NCI-H1105 treated with DMSO at 0.1 percent for 48 hours (cell line): ENCODE results near the gene SLC36A1.

ENCODE experiments used
- DNase-seq: peaks from one replicate; lab custom pipeline; 2025; lab: John Stamatoyannopoulos, UW

Gene SLC36A1

DNA sequence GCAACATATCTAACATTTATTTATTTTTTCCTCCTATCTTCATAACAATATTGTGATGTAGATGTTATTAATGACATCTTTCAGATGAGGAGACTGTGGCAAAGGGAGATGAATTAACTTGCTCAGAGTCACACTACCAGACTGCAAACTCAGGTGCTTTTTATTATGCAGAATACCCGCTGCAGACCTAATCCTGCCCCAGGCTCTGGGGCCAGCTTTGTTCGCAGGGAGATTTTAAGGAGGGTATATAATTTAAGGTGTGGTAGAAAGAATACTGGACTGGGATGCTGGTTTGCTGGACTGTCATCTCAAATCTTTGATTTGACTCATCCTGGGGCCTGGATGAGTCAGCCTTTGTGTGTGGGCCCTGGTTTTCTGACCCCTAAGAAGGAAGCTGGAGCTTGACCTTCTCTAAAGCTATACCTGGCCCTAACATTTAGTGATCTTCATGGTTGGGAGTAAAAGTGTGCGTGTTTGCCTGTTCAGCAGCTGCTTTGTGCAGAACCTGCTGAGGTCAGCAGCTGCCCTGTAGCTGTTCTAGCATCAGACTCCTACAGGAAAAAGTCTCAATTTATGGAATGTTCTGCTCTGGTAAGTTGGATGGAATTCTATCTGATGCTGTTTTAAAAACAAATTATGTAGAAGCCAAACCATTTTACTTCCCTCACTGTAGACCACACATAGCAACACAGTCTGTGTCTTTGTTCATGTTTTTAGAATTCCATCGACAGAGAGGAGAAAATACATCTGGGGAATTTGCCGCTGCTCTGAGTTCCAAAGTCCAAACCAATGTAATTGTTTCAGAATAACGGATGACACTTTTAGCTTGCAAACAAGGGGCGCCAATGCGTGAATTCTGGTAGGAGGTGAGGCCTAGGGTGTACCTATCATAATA, 4.5 kb downstream of the SLC36A1 start:
- no peak for DNase-seq

DNA sequence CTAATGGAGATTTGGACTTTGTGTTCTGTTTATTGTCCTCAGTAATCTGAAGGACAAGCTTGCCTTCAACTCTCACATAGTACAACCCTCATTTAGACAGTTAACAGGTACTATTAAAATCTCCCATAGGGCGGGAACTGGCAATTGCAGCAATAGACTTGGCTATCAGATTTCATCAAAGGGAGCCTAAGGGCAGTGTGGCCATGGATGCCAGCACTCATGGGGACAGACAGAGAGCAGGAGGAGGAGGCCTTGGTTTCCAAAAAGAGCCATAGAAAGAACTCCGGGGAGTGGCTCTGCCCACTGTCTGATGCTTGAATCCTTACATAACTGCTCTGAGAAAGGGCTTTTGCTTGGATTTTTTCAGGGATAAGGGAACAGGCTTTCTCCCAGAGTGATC, 6.8 kb downstream of the SLC36A1 start:
- no peak for DNase-seq

DNA sequence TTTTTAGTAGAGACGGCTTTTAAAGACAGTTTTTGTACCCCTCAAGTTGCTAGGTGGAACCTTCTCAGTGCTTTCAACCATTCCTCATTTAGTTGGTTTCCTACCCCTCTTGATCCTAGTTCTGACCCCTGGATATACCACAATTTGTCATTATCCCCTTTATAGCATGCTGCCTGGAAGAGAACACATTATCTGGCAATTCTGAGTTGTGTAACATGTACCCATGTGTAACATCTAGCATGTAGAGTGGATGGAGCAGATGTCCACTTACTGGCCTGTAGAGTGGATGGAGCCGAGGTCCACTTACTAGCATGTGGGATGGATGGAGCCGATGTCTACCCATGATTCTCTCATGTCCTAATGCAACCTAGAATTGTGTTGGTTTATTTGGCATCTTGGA, 7.5 kb downstream of the SLC36A1 start:
- DNase-seq = no peak

DNA sequence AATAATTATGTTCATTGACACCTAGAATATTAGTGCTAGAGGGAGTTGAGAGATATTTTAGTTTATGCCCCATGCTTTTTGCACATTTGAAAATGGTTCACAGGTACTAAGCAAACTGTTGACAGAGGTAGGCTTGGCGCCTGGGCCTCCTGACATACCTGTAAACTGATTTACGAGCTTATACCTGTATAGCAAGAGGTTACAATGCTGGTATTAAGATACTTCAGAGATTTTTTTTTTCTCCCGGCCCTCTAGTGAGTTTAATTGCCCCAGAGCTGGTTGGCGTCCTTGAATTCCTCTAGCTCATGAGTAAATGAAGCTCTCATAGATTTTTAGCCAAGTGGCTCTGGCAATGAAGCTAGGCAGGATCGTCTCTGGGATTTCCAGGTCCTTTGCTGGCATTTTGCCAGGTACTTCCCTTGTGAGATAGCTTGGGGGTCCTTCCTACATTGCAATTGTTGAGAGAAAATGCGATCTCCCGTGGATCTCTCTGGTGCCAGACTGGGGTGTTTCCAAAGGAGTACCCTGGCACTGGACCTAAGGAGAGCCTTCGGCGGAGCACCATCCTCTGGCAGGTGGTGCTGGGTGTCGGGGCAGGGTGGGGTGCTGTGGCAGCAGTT, 9.0 kb downstream of the SLC36A1 start:
- DNase-seq = no peak

DNA sequence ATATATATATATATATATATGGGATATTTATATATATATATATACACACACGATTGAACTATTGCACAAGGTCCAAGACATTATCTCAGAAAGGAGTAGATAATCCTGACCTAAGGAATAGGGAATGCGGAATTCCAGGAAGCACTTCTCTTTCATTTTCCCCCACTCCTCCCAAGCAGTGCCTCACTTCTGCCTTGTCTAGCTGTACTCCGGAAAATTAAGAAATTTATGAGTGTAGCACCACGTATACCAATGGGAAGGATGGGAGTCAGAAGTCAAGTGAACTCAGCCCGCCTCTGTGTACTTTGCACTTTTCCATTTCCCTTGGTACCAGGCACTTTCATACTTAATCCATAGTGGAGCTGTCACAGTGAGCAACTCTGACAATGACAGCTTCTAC, 10.9 kb downstream of the SLC36A1 start:
- no peak for DNase-seq

DNA sequence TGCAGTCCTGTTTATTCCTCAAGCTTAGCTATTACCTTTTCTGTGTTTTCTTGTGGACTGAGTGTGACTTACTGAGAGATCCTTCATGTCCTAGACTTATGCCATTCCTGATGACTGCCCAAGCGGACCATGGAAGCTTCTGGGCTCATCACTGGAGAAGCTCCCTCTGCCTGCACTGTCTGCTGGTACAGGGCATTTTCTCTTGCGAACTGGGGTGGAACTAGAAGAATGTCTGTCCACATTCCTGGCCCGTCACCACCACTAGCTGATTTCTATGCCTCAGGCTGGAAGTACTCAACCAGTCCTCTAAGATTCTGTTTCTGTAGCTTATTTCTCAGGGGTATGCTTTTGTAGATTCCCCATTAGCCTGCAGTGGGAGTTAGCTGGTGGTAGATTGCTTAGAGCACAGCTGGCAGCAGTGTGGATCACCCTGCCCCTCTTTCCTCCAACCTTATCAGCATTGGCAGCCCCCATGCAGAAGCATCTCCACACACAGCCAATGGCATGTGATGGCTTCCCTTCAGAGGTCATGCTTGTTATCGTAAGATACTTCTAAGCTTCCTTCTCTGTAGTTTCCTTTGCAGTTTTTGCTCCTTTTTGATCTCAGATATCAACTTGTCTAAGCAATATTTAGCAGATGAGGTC, 12.4 kb downstream of the SLC36A1 start:
- no peak for DNase-seq

DNA sequence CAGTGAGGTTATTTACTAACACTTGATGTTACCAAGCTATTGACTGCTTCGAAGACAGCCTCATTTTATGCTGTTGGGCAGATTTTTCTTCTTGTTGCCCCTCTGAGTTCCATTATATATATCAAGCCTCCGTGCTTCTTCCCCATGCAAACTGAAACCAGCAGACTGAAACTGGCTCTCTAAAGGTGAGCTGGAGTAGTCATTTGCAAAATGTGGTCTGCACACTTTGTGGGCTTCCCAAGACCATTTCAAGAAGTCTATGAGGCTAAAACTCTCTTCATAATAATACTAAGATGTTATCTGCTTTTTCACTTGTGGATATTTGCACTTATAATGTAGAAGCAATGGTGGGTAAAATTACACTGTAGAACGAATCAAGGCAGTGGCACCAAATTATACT, 13.9 kb downstream of the SLC36A1 start:
- DNase-seq = no peak

DNA sequence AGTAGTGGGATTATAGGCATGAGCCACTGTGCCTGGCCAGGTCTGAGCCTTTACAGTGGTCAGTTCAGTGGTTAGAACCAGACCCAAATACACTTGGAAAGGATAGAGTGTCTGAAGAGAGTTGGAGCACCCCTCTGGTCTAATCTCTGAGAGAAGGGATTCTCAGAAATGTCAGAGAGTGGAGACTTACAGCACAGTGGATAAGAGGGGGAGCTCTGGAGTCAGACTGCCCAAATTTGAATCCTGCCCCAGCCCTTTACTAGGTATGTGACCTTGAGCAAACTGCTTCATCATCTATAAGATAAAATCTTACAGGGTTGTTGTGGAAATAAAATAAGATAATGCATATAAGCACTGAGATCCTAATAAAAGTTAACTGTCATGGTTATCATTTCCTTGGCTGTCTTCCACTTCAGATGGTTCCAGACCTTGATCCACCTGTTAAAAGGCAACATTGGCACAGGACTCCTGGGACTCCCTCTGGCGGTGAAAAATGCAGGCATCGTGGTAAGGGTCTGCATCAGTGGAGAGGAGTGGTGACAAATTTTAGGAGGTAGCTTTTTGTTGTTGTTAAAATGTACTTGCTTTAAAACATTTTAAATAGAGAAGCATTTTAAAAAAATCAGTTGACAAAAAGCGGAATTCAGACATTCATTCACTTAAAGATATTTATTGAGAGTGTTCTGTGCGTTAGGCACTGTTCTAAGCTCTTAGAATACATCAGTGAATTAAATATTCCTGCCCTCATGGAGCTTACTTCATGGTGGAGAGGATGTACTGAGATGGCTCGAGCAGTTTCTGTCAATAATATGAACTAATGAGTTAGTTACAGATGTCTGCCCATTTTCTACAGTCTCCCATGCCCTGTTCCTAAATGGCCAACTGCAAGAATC, 16.0 kb downstream of the SLC36A1 start:
- DNase-seq = no peak

DNA sequence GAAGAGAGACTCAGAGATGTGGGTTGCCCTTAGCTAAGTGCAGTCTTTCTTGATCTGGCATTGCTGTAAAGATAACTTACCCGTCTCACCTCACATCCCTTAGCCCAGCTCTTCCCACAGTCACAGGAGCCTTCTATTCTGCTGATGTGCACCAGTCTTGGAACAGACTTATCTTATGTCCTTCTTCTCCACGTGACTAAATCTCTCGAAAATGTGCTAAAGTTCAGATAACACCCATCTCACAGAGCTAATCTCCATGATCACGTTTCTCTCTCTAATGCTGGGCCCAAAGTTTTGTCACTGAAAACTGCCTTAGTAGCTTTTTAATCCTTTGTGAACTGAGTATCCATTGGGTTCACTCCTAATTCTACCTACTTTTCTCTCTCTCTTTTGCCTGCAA, 16.7 kb downstream of the SLC36A1 start:
- DNase-seq = no peak

DNA sequence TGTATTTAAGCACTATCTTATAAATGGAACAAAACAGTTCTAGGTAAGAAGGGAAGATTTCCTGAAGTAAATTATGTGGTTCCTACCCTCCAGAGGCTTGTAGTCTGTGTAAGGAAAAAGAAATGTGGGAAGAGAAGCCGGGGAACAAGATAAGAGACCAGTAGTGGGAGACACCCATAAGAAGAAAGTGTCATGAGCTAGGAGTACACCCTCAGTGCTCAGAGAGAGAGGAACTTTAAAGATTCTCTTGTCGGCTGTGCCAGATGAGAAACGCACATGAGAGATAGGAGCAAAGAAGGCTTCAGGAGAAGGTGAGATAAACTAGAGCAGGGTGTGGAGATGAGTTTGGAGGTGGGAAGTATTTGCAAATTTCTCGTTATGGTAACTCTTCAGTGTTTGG, 18.1 kb downstream of the SLC36A1 start:
- no peak for DNase-seq

DNA sequence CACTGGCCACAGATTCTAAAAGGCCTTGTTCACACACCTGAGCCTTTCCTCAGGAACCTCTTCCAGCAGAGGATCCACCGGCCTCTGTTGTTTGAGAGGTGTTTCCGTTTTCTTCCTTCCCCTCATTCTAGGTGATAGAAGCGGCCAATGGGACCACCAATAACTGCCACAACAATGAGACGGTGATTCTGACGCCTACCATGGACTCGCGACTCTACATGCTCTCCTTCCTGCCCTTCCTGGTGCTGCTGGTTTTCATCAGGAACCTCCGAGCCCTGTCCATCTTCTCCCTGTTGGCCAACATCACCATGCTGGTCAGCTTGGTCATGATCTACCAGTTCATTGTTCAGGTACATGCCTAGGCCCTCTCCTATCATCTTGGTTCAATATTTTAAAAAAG, 20.2 kb downstream of the SLC36A1 start:
- DNase-seq = no peak

DNA sequence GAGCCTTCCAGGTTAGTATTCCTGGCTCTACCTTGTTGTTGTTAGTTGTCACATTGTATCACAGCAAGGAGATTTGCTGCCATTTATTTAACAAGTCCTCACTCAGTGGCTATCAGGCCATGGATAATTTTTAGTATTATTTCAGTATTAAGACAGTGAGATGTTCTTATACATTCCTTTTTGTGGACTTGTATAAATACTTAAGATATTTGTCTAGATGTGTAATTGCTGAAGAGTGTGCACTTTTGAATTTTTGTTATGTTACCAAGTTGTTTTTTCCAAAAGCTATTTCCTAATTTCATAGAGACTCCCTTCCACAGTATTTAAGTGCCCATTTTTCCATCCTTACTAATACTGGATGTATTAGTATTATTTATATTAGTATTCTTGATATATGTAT, 22.0 kb downstream of the SLC36A1 start:
- DNase-seq = no peak

DNA sequence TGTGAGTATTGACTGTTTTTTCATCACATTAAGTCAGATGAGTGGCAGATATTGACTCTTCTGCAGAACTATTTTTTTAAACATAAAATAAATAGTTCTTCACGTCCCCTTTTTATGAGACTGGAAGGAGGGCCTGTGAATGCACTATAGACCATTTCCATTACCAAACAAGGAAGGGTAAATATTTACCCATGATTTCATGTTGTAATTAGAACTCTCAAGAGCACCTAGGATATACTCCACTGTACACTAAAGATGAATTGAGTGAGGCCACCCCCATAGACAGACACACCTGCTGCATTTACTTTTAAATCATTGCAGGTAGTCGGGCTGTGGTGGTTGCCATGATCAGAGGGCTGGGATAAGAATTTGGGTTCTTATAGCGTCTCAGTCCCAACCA, 22.6 kb downstream of the SLC36A1 start:
- peak; percentile 90 for DNase-seq

DNA sequence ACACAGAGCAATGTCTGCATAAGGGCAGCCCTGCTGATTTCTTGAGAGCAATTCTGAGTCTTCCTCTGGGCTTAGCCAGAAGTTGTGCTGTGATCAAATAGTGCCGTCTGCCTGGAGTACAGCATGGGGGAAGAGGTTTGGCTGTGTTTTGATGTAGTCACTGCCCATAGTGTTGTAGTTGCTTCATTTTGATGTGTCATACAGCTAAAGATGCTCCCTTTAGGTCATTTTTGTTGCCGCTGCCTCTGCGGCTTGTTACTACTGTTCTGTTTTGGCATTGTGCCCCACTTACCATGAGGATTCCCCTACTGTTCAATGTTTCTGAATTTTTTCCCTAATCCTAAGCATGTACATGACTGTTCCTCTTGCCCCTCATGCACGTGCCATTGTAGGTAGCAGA, 23.0 kb downstream of the SLC36A1 start:
- peak; percentile 26 for DNase-seq

DNA sequence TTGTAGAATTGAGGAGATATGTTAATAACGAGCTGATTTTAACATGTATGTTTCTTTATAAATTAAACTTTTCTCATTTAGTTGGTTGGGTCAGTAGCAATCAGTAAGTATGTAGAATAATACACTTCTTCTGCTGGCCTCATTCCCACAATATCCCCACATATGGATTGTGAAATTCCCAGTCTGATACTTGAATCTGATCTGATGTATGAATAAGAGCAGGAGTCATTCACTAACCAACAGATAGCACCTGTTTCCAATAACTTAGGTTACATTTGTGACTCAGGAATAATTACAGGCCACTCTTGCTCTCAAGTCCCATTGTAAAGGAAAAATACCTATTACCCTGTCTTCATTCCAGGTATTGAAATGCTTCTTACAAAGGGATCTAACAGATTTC, 23.9 kb downstream of the SLC36A1 start:
- DNase-seq = peak; percentile 66

DNA sequence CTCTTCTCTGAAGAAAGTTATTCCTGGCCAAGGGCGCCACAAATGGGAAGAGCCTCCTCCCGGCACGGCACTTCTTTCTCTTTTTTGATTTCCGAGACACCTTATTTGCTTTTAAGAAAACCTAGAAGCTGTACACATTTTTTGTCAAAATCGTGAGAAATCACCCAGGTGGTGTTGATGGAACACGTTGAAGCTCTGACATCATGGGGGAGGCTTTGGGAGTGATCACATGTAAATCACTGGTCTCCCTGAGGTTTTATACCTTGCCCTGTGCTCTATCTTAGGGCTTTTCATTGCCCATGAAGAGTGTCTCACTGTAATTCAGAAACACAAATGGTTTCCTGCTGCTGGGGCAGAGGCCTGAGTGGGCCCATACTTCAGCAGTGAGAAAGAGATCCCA, 27.4 kb downstream of the SLC36A1 start:
- no peak for DNase-seq

DNA sequence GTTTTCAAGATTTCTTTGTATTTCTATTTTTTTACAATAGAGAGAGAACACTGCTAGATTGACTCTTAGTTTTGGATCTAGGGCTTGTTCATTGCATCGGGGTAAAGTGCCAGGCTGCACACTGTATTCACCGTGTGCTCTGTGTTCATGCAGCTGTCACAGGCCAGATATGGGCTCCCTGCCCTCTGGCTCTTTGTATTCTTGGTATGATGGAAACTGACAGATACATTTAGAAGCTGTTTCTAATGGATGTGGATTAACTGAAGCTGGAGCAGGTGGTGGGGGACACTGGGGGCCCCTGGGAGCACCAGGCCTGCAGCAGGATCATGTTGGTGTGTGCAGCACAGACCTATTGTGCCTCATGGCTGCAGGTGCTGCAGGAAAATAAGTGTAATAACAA, 28.0 kb downstream of the SLC36A1 start:
- no peak for DNase-seq

DNA sequence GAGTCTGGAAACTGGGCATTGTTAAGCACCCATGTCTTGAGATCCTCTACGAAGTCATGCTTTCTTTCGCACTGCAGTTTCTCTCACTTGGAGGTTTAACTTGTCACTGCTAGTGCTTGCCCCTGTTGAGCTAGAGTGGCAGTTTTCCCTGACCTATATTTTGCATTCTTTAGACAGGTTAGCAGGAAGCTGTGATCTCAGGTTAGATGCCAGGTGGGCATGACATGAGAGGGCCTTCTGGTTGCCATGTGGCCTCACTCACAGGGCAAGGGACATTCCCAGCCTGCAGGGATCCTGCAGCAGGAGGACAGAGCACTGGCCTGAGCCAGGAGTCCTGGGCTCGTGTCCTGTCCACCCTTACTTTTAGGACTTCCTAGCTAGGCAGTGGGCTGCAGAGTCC, 28.6 kb downstream of the SLC36A1 start:
- DNase-seq = no peak

DNA sequence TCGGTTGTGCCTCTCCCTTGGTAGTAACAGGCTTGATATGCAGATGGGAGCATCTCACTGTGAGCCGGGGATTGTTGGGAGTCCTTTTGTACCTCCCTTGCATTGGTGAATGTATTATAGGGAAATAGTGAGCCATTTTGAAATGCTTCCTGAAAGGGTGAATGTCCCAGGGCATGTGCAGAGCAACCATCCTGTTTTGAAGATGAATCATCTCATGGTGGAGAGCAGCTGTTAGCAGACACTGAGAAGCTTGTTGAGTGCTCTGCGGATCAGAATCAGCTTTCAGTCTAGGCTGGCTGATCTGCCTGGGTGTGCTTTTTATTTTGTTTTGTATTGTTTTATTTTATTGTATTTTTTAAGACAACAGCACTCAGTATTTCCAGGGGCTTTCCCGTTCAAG, 29.7 kb downstream of the SLC36A1 start:
- DNase-seq = no peak

DNA sequence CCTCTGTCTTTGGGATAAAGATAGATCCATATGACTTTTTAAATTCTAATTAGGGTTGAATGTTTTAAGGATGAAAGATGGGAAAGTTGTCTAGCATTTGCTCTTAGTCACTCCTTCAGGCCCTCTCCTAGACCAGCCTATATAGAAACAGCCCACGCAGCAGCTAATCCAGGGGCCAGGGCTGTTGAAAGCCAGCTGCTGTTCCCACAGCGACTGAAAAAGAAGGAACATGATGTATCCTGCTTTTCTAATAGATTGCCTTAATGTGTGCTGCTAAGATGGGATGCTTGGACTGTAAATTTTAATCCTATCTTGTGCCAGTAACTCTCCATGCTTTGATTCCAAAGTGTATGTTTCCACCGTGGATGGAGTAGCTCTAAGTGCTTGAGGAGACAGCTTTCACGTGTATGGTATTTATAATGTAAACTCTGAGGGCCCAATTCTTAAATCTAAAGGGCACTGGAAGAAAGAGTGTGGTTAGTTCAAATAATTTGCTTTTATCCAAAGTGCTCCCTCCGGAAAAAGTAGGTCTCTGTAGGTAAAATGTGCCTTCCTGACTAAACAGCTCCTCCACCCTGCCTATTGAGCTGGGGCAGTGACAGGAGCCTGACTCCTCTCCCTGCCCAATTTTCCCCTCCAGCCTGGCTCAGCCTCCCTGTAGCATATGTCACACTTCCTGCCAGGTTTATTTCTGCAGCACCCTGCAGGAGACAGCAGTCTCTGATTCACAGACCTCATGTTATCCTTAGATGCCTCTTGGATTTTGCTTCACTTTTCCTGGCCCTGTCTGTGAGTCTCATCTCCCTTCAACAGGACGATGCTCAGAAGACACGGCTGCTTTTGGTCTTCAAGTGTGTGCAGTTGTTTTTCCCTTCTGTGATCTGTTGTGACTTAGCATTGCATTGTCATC, 33.2 kb downstream of the SLC36A1 start:
- DNase-seq = no peak

DNA sequence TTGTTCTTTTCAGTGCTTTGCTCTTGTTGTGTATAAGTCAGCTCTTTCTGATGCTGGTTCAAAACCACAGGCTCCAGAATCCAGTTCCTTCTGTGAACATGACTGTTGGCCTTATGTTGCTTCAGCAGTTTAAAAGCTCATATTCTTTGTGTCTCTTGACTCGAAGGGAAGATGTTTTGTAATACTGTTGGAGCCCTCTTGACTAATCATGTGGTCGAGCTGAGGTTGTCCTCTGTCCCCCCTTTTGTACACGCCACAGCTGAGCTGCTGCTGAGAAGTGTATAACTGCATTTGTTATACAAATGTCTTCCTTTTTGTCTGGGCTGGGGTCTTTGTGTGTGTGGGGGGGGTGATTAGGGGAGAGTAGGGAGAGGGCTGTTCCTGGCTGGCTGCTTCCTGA, 35.8 kb downstream of the SLC36A1 start:
- no peak for DNase-seq
